Caco-2 (cell line): ENCODE measurements around the gene SBF2. TPM values are rescaled to one million over a fixed set of nuclear protein-coding genes. Genes with fewer than 3 reads are reported as not detected.
"Not testable (repeated sequence)": the region's sequence is repeated elsewhere in the genome, so short reads cannot be mapped to it uniquely, and the experiment has no call there.

Source experiments
- BruUV-seq: library from RNA; stranded (reverse); fragments of 400-500 nt; replicated peaks from 2 replicates; lab custom pipeline; 2021; lab: Mats Ljungman, UMichigan
- CTCF ChIA-PET: fragments of 300-600 bp; sonication (Branson Sonifier 250); formaldehyde crosslinking; loops from one replicate; lab custom pipeline; 2022; ENCODE audit warnings: antibody characterized with exemption; lab: Charles Lee
- POLR2A ChIA-PET: fragments of 300-600 bp; sonication (Branson Sonifier 250); formaldehyde crosslinking; loops from one replicate; lab custom pipeline; 2022; ENCODE audit warnings: antibody characterized with exemption; lab: Charles Lee
- DNase-seq, 2 experiments: peaks; one replicate each; pipeline versions ENCODE4 v3.0.0 to v3.0.0-alpha.2; 2020 to 2022
- H3K27me3 ChIP-seq: replicated peaks from 2 replicates; pipeline ENCODE4 v1.6.0; 2011; ENCODE audit warnings: low read length; ENCODE audit not compliant: control insufficient read depth, insufficient read depth
- H3K36me3 ChIP-seq: 2 replicates; pipeline ENCODE4 v1.5.1; 2011; ENCODE audit warnings: low read length; ENCODE audit not compliant: control insufficient read depth, insufficient read depth
- H3K4me1 ChIP-seq: fragments of 250-450 bp; sonication (Bioruptor Pico); 2 replicates; pipeline ENCODE4 v1.5.1; 2020; ENCODE audit warnings: mild to moderate bottlenecking
- H3K4me3 ChIP-seq: 2 replicates; pipeline ENCODE4 v1.5.1; 2011; ENCODE audit warnings: low read depth, mild to moderate bottlenecking, control low read depth, low read length
- H3K9me3 ChIP-seq: fragments of 250-450 bp; sonication (Bioruptor Pico); 2 replicates; pipeline ENCODE4 v1.5.1; 2020; ENCODE audit warnings: mild to moderate bottlenecking, moderate library complexity
- H3K27ac Mint-ChIP-seq: one replicate; pipeline ENCODE4 v1.8.0; 2022; ENCODE audit warnings: mixed read lengths; ENCODE audit not compliant: unreplicated experiment
- H3K27me3 Mint-ChIP-seq: one replicate; pipeline ENCODE4 v1.8.0; 2022; ENCODE audit warnings: mixed read lengths; ENCODE audit not compliant: insufficient read depth, unreplicated experiment
- H3K36me3 Mint-ChIP-seq: one replicate; pipeline ENCODE4 v1.8.0; 2022; ENCODE audit warnings: mild to moderate bottlenecking, mixed read lengths; ENCODE audit not compliant: insufficient read depth, unreplicated experiment
- H3K4me1 Mint-ChIP-seq: one replicate; pipeline ENCODE4 v1.8.0; 2022; ENCODE audit warnings: low read depth, mixed read lengths; ENCODE audit not compliant: unreplicated experiment
- H3K4me3 Mint-ChIP-seq: one replicate; pipeline ENCODE4 v1.8.0; 2022; ENCODE audit warnings: mild to moderate bottlenecking, moderate library complexity, mixed read lengths; ENCODE audit not compliant: unreplicated experiment
- H3K9me3 Mint-ChIP-seq: one replicate; pipeline ENCODE4 v1.8.0; 2022; ENCODE audit warnings: mixed read lengths; ENCODE audit not compliant: unreplicated experiment
- intact Hi-C: fragments of 100-400 bp; cut with micrococcal nuclease; formaldehyde crosslinking; loops from one replicate; pipeline ENCODE4 v1.10.0; 2022; ENCODE audit not compliant: unreplicated experiment
- total RNA-seq: library from RNA; stranded (reverse); gene quantifications from 2 replicates; pipeline ENCODE4 v1.2.3, GENCODE V29; 2022
- TF ChIP-seq, protein P1 (sequence below), 2 experiments: fragments of 200-600 bp in 1 of 2; IDR thresholded peaks; 1 replicate in 1 of 2; 2 replicates in 1 of 2; pipeline versions ENCODE4 v1.5.1 to v1.8.0; 2011 to 2022; ENCODE audit warnings: antibody characterized with exemption in 1 of 2, control low read depth in 1 of 2, inconsistent platforms in 1 of 2, low read depth in 1 of 2, low read length in 1 of 2, mild to moderate bottlenecking in 1 of 2, moderate library complexity in 1 of 2; ENCODE audit not compliant: insufficient read depth in 1 of 2, severe bottlenecking in 1 of 2, unreplicated experiment in 1 of 2

The SBF2 gene
- total RNA-seq, 1 experiment from 2014 or later, result 72.2 TPM

DNA sequence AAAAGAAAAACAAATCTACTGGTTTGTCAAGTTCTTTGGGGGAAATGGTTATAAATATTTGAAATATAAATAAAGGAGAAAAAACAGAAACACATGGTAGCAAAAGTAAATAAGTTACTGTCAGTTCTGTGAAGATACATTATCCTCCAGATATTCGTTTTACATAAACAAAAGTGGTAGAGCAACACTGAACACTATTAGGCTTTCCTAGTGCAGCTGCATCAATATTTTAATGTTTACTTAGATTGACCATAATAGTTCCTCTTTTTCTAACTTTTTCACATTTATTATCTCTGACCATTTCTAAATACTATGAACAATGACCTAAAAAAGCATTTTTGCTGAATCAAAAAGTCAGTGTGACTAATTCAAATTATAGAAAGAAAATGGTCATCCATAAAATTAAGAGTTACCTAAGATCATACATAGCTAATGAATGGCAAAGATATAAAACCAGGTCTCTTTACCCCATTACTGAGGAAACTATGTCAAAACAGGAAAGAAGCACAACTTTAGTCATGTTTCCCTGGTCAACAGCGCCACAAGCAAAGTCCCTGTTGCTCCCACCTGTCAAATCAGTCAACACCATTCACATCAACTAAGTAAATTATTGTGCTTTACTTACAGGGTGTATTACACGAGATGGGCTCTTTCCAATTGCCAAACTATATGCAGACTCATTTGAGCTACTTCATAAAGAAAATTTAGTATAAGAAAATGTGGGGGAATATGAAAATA, 38.5 kb downstream of the SBF2 start:
- POLR2A ChIA-PET, result interaction anchor here (0.6 kb wide), 1 partner anchor 26 kb away, joined by 4 read pairs; no protein-coding TSS in a partner anchor

DNA sequence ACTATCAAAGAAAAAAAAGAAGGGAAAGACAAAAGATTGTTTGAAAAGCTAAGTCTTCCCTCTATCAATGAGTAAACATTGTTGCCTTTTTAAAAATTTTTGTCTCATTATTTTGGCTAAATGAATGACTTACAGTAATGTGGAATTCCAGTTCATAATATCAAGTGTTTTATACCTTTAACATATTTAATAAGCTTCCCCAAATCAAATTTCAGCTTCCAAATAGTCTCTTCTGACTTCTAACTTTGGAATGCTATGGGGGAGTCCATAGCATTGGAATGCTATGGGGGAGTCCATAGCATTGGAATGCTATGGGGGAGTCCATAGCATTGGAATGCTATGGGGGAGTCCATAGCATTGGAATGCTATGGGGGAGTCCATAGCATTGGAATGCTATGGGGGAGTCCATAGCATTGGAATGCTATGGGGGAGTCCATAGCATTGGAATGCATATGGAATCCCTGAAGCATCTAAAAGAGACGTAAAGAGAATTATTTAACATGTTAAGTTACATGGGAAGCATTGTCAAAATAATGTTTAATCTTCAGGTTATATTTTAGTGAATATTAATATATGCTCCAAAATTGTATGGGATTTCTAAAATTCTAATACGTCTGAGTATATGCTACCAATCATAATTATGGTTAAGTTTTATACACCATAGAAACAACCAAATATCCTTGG, 44.4 kb downstream of the SBF2 start:
- H3K4me1 ChIP-seq, H3K4me1 Mint-ChIP-seq, H3K36me3 ChIP-seq, intact Hi-C loops, H3K4me3 ChIP-seq, DNase-seq, H3K9me3 ChIP-seq, H3K4me3 Mint-ChIP-seq, H3K36me3 Mint-ChIP-seq, BruUV-seq, H3K27ac Mint-ChIP-seq, H3K27me3 Mint-ChIP-seq, H3K9me3 Mint-ChIP-seq, H3K27me3 ChIP-seq, POLR2A ChIA-PET: not testable (repeated sequence)
- CTCF ChIA-PET, result interaction anchor here (0.8 kb wide), 1 partner anchor 16 kb away, joined by 4 read pairs; no protein-coding TSS in a partner anchor

More for the DNA sequence above, 38.5 kb downstream of the SBF2 start:
- no peaks in the 10 kb centered on the region for H3K9me3 ChIP-seq
- TF ChIP-seq, protein P1, sequence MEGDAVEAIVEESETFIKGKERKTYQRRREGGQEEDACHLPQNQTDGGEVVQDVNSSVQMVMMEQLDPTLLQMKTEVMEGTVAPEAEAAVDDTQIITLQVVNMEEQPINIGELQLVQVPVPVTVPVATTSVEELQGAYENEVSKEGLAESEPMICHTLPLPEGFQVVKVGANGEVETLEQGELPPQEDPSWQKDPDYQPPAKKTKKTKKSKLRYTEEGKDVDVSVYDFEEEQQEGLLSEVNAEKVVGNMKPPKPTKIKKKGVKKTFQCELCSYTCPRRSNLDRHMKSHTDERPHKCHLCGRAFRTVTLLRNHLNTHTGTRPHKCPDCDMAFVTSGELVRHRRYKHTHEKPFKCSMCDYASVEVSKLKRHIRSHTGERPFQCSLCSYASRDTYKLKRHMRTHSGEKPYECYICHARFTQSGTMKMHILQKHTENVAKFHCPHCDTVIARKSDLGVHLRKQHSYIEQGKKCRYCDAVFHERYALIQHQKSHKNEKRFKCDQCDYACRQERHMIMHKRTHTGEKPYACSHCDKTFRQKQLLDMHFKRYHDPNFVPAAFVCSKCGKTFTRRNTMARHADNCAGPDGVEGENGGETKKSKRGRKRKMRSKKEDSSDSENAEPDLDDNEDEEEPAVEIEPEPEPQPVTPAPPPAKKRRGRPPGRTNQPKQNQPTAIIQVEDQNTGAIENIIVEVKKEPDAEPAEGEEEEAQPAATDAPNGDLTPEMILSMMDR (IDR thresholded peaks at IDR 0.05; ENCODE audit: insufficient read depth in 1 of 2, low read depth in 1 of 2, low read length in 1 of 2, severe bottlenecking in 1 of 2, unreplicated experiment in 1 of 2), result no peak
- H3K4me1 ChIP-seq, result peaks cover 12% of the 10 kb centered on the region; the same call in 1 of the 2 replicates
- H3K4me3 ChIP-seq, result no peak overlapping the region
- H3K27me3 ChIP-seq, result no peaks in the 10 kb centered on the region
- CTCF ChIA-PET, result no interaction called here
- Mint-ChIP-seq H3K4me3 (no peak overlapping the region), H3K27ac (no peak overlapping the region), H3K4me1 (peaks cover 7% of the 10 kb centered on the region), H3K9me3 (no peaks in the 10 kb centered on the region), H3K36me3 (no peaks in the 10 kb centered on the region), H3K27me3 (no peaks in the 10 kb centered on the region)
- BruUV-seq, result no TSS peak
- DNase-seq, result no peak
- intact Hi-C loops, result no loop called here
- no peaks in the 10 kb centered on the region for H3K36me3 ChIP-seq

DNA sequence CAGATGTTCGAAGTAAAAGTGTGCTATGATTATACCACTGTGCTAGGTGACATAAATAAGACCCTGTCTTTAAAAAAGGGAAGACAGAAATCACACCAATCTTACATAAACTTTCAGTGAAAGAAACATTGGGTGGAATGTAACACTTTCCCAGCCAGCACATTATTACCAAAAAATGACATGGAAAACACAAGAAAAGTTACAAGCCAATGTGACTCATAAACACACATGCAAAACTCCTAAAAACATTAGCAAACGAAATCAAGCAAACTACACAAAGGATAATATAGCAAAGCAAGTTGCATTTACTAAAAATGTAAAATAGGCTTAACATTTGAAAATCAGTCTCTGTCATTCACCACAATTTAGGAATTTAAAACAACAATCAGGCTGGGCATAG, 47.0 kb downstream of the SBF2 start:
- intact Hi-C loops, result no loop called here
- TF ChIP-seq, protein P1 (IDR thresholded peaks at IDR 0.05; ENCODE audit: insufficient read depth in 1 of 2, low read depth in 1 of 2, low read length in 1 of 2, severe bottlenecking in 1 of 2, unreplicated experiment in 1 of 2), result no peak
- no peaks in the 10 kb centered on the region for H3K4me1 ChIP-seq
- H3K36me3 Mint-ChIP-seq, result peaks cover 6% of the 10 kb centered on the region
- H3K27me3 ChIP-seq, result no peaks in the 10 kb centered on the region; the same call in 1 of the 2 replicates
- H3K27ac Mint-ChIP-seq, result no peak overlapping the region
- H3K36me3 ChIP-seq, result no peaks in the 10 kb centered on the region
- H3K4me1 Mint-ChIP-seq, result peaks cover 10% of the 10 kb centered on the region
- DNase-seq, result no peak
- H3K27me3 Mint-ChIP-seq, result no peaks in the 10 kb centered on the region
- H3K4me3 ChIP-seq, result no peak overlapping the region
- H3K4me3 Mint-ChIP-seq, result no peak overlapping the region
- ChIA-PET POLR2A (no interaction called here), CTCF (no interaction called here)
- H3K9me3 ChIP-seq, result no peaks in the 10 kb centered on the region
- H3K9me3 Mint-ChIP-seq, result no peaks in the 10 kb centered on the region
- BruUV-seq, result no TSS peak
